Ishikawa (cell line): ENCODE measurements around the gene CRABP2.
A peak's percentile ranks its signal among the peaks of the same experiment; 100 is the strongest.

Experiments
- CEBPB ChIP-seq: IDR thresholded peaks from 2 replicates; pipeline ENCODE4 v1.6.1; 2012
- CREB1 ChIP-seq: IDR thresholded peaks from 2 replicates; pipeline ENCODE4 v1.6.1; 2012; ENCODE audit warnings: low read depth
- EGR1 ChIP-seq: IDR thresholded peaks from 2 replicates; pipeline ENCODE4 v1.6.1; 2012
- EP300 ChIP-seq: IDR thresholded peaks from 2 replicates; pipeline ENCODE4 v1.6.1; 2012; ENCODE audit warnings: borderline replicate concordance
- FOXM1 ChIP-seq: IDR thresholded peaks from 2 replicates; pipeline ENCODE4 v1.6.1; 2012; ENCODE audit warnings: low read depth, borderline replicate concordance
- MAX ChIP-seq: IDR thresholded peaks from 2 replicates; pipeline ENCODE4 v1.6.1; 2012
- NFIC ChIP-seq: IDR thresholded peaks from 2 replicates; pipeline ENCODE4 v1.6.1; 2012
- RAD21 ChIP-seq: IDR thresholded peaks from 2 replicates; pipeline ENCODE4 v1.6.1; 2012; ENCODE audit warnings: low read depth
- REST ChIP-seq: IDR thresholded peaks from 2 replicates; pipeline ENCODE4 v1.6.1; 2012; ENCODE audit warnings: low read depth, mild to moderate bottlenecking
- TAF1 ChIP-seq: IDR thresholded peaks from 2 replicates; pipeline ENCODE4 v1.6.1; 2012; ENCODE audit warnings: low read depth, mild to moderate bottlenecking
- TCF12 ChIP-seq: IDR thresholded peaks from 2 replicates; pipeline ENCODE4 v1.6.1; 2012; ENCODE audit warnings: low read depth
- TEAD4 ChIP-seq: IDR thresholded peaks from 2 replicates; pipeline ENCODE4 v1.6.1; 2012
- USF1 ChIP-seq: IDR thresholded peaks from 2 replicates; pipeline ENCODE4 v1.6.1; 2012
- YY1 ChIP-seq: IDR thresholded peaks from 2 replicates; pipeline ENCODE4 v1.6.1; 2012; ENCODE audit warnings: low read depth
- ZBTB7A ChIP-seq: IDR thresholded peaks from 2 replicates; pipeline ENCODE4 v1.6.1; 2012; ENCODE audit warnings: low read depth

The CRABP2 gene

GRCh38 chr1:156666862-156667609 lies 38.3 kb downstream of the CRABP2 start:
- TF ChIP-seq MAX (no peak), TAF1 (no peak), CREB1 (no peak), RAD21 (no peak), YY1 (no peak), NFIC (no peak), EP300 (no peak), EGR1 (no peak), REST (no peak)

- TF ChIP-seq TCF12 (no peak), USF1 (no peak), TAF1 (no peak), REST (no peak), EP300 (no peak), RAD21 (no peak), NFIC (no peak), TEAD4 (no peak), MAX (no peak), FOXM1 (no peak), CREB1 (no peak)
Measured at GRCh38 chr1:156665539-156665938, 39.8 kb downstream of the CRABP2 start.

- TF ChIP-seq USF1 (no peak), MAX (no peak), EGR1 (no peak), CREB1 (no peak), FOXM1 (no peak), ZBTB7A (no peak), REST (no peak), TAF1 (no peak), TEAD4 (no peak), EP300 (no peak)
Measured at GRCh38 chr1:156664767-156665411, 40.5 kb downstream of the CRABP2 start.

GRCh38 chr1:156664046-156664766 lies 41.2 kb downstream of the CRABP2 start:
- TF ChIP-seq CEBPB (no peak), CREB1 (no peak), TEAD4 (peak; percentile 39), EP300 (no peak)
